HG02678 (cell line): ENCODE data around the gene GAS2.

Experiments used
- ATAC-seq: cut with Tn5 transposase; IDR thresholded peaks from one replicate; pipeline ENCODE4 v1.9.1; 2021; ENCODE audit warnings: mild to moderate bottlenecking, moderate library complexity; ENCODE audit not compliant: unreplicated experiment

GAS2 gene

DNA sequence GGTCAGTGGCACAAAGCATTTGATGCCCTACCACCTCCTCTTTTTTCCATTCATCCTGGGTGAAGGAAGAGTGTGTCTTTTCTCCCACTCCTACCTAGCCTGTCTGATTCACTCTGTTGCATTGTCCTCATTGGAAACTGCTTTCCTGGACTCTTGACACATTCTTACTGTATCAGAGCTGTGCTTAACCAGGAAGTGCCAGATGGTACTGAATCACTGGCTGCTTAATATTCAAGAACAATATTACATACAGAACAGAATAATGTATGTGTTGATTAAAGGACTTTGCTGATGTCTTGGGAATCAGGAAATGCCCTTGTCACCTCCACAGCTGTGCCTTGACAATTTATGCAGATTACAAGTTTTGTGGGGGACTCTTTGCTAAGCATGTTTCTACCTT, 118.8 kb downstream of the GAS2 start:
- ATAC-seq, result no peak

GRCh38 chr11:22786475-22786874, 120.1 kb downstream of the GAS2 start:
- ATAC-seq, result peak; percentile 93

DNA sequence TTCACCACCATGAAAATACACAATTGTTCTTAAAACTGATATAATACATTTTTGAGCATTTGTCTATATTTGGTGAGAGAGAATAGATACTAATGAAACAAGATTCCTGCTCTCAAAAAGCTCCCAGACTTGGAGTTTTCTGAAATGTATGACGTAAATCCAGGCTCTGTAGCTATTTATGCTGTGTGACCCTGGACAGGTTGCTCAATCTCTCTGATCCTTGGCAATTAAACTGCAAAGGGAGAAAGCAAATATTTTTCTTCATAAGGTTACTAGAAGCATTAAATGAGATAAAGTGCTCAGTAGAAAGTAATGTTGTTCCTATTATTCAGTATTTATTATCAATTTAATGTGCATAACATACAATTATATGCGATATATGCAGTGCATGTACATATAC, 120.6 kb downstream of the GAS2 start:
- ATAC-seq, result no peak

- ATAC-seq, result peak; percentile 35
Observed at GRCh38 chr11:22787551-22788162, 121.2 kb downstream of the GAS2 start.

DNA sequence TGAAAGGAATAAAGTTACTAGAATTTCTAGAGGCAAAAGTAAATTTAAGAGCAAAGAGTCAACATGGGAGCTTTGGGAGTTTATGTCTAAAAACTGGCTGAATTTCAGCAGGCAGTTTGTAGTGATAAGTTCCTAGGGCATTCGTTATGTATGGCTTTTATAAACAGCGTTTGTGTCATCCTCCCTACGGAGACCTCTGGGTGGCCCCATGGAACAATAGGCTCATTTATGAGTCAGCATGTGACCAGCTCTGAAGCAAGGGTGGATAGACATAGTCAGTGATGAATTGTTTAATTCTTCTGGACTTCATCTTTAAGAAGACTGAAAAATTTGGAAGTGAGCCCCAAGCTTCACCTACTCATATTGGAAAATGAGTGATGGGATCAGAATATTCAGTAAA, 126.1 kb downstream of the GAS2 start:
- no peak for ATAC-seq

GRCh38 chr11:22795914-22796313, 129.5 kb downstream of the GAS2 start:
- no peak for ATAC-seq

DNA sequence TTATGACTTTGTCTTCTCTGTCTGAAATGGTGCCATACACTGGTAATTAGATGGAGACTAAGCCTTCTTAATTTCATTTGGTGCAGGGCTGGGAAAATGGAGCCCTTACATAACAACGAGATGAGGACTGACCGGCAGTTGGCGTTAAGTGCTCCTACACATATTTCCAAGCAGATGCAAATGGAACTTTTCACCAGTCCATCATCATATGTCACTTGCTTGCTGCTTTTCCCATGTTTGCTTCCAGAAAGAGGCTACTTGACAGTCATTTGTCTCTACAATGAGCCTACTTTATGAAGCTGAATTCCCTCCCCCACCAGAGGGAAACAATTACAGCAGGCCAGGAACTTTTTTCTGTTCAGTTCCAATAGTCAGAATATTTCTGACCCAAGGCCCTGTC, 130.6 kb downstream of the GAS2 start:
- no peak for ATAC-seq

- ATAC-seq, result no peak
Observed at GRCh38 chr11:22798901-22799300, 132.5 kb downstream of the GAS2 start.

GRCh38 chr11:22800482-22800881, 134.1 kb downstream of the GAS2 start:
- ATAC-seq, result no peak

DNA sequence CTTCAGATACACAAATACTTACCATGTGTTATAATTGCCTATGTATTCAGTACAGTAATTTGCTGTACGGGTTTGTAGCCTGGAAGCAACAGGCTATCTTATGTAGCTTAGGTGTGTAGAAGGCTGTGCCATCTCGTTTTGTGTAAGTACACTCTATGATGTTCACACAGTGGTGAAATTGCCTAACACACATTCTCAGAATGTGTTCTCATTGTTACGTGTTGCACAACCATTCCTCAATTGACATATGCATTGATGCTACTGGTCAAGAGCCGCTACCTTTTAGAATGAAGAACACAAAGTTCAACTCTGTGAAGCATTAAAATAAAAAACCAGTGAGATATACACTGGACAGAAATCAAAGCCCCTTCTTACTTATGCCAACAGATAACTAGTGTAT, 136.4 kb downstream of the GAS2 start:
- ATAC-seq, result no peak

- no peak for ATAC-seq
Observed at GRCh38 chr11:22807391-22807790, 141.0 kb downstream of the GAS2 start.

GRCh38 chr11:22807855-22808570, 141.6 kb downstream of the GAS2 start:
- peak; percentile 93 for ATAC-seq

GRCh38 chr11:22808571-22809197, 142.3 kb downstream of the GAS2 start:
- peak; percentile 32 for ATAC-seq

GRCh38 chr11:22809893-22810292, 143.5 kb downstream of the GAS2 start:
- ATAC-seq, result no peak

GRCh38 chr11:22822203-22822602, 155.8 kb downstream of the GAS2 start:
- no peak for ATAC-seq

DNA sequence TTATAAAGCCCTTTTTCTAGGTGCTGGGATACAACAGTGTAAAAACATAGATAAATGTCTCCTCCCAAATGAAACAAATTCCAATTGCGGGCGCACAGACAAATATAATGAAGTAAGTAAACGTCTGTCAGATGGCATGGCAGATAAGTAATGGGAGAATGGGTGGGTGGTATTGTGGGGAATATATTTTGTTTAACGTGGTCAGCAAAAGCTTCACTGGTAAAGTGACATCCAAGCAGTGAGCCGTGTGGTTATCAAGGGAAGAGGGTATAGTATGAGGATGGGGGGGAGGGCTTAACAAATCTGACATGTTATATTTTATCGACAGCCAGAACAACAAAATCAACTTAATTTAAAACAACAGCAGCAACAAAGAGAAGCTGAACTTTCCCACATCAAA, 162.0 kb downstream of the GAS2 start:
- no peak for ATAC-seq

- ATAC-seq, result peak; percentile 92
Observed at GRCh38 chr11:22829231-22830081, 163.0 kb downstream of the GAS2 start, which contains the start of gene SVIP. SVIP (minus strand) TSS chr11:22829801; CDS start chr11:22829748, 53 bp downstream.

DNA sequence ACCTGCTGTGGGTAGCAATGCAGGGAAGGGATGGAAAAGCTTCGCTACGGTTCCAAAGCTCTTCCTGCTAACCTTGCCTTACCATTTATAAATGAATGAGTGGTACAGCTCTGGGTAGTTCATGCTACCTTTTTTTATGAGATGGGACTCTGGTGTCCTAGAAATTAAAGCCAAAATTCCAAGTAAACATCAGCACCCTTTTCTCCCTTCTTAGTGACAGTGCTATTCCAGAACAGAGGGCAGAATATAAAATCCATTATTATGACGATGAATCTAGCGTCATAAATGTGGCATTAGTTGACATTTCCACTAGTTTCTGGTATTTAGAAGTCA, 163.6 kb downstream of the GAS2 start:
- ATAC-seq, result no peak

GRCh38 chr11:22832315-22833015, 166.1 kb downstream of the GAS2 start:
- ATAC-seq, result no peak

DNA sequence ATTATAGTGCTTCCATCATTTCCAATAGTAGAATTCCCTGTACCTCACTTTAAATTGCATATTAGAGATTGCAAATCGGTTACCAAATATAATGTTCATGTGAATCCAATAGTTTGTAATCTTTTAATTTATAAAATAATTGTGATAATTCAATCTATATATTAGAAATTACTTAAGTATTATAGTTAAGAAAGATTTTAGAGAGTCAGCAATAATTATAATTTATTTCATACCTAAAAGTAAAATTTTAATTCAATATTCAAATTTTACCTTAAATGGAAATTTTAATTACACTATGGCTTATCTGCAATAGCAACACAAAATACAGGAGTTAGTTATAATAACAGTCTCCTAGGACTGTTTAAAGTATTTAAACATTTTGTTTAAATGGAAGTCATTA, 180.3 kb downstream of the GAS2 start:
- no peak for ATAC-seq

DNA sequence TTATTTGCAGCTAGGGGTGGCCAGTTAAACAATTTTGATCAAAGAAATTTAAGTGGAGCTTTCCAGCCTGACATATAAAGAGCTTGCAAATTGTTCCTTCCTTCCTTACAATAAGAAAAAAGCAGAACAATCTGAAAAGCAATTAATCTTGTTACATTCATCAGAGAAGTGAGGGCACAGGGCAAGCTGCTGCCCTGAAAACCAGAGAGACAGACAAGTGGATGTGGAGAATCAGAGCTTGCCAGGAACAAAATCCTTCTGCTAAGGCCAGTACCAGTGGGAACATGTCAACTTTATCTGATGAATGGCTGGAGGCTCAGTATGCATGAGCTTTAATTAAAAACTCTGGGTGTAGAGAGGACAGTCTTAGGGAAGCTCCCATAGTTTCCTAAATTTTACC, 185.1 kb downstream of the GAS2 start:
- ATAC-seq, result no peak
